ENCODE measurements around the gene FGD6. TPM values are rescaled to one million over a fixed set of nuclear protein-coding genes. Genes with fewer than 3 reads are reported as not detected.
A peak's percentile ranks its signal among the peaks of the same experiment; 100 is the strongest.

The FGD6 gene
- total RNA-seq, 1 experiment from 2014 or later = 28.3 TPM

- H3K36me3 ChIP-seq (ENCODE audit: control insufficient read depth, insufficient read depth, low read length) = no peaks in the 10 kb centered on the region; the same call in 1 of the 2 replicates
These were observed 73.6 kb downstream of the FGD6 start for GRCh38 chr12:95143621-95144205.

GRCh38 chr12:95142431-95143151, 74.7 kb downstream of the FGD6 start:
- ATAC-seq (no peak), DNase-seq (ENCODE audit: low read depth, low spot score) (no peak)
- intact Hi-C loops (cut with micrococcal nuclease; ENCODE audit: unreplicated experiment) = no loop called here
- TSS peak; percentile 31 for BruUV-seq (replicated peaks)
- no peak overlapping the region for H3K27ac ChIP-seq (ENCODE audit: low read length)
- in situ Hi-C loops (cut with HindIII; ENCODE audit: low pct_unique_long_range_greater_than_20kb, low sequenced_read_pairs) = no loop called here
- H3K27me3 ChIP-seq (ENCODE audit: control insufficient read depth, insufficient read depth, low read length) = no peaks in the 10 kb centered on the region
- no peak overlapping the region for H3K4me3 ChIP-seq (ENCODE audit: low read depth in 2 of 2, low read length in 2 of 2)
- no peaks in the 10 kb centered on the region for H3K9me3 ChIP-seq (ENCODE audit: control insufficient read depth, insufficient read depth, low read depth, low read length)
- CTCF ChIA-PET = no interaction called here
- POLR2A ChIA-PET = no interaction called here
- no peaks in the 10 kb centered on the region for H3K4me1 ChIP-seq (ENCODE audit: control insufficient read depth, insufficient read depth, low read length)
- H3K36me3 ChIP-seq (ENCODE audit: control insufficient read depth, insufficient read depth, low read length) = no peaks in the 10 kb centered on the region; the same call in 1 of the 2 replicates
- TF ChIP-seq REST (IDR thresholded peaks at IDR 0.05; ENCODE audit: insufficient read depth in 1 of 2, low read depth in 2 of 2, low read length in 1 of 2) = no peak
- TF ChIP-seq TCF7L2 (IDR thresholded peaks at IDR 0.05; ENCODE audit: low read depth, low read length) = no peak
- TF ChIP-seq CTCF (IDR thresholded peaks at IDR 0.05) = no peak
- TF ChIP-seq POLR2AphosphoS5 (IDR thresholded peaks at IDR 0.05; ENCODE audit: low read depth, low read length) = no peak

More at GRCh38 chr12:95143621-95144205, 73.6 kb downstream of the FGD6 start:
- intact Hi-C loops (cut with micrococcal nuclease; ENCODE audit: unreplicated experiment) (no loop called here), in situ Hi-C loops (cut with HindIII; ENCODE audit: low pct_unique_long_range_greater_than_20kb, low sequenced_read_pairs) (no loop called here)
- ChIA-PET CTCF (no interaction called here), POLR2A (no interaction called here)
- Histone ChIP-seq H3K4me3 (ENCODE audit: low read depth in 2 of 2, low read length in 2 of 2) (no peak overlapping the region), H3K27ac (ENCODE audit: low read length) (no peak overlapping the region), H3K27me3 (ENCODE audit: control insufficient read depth, insufficient read depth, low read length) (no peaks in the 10 kb centered on the region), H3K9me3 (ENCODE audit: control insufficient read depth, insufficient read depth, low read depth, low read length) (no peaks in the 10 kb centered on the region), H3K4me1 (ENCODE audit: control insufficient read depth, insufficient read depth, low read length) (no peaks in the 10 kb centered on the region)
- TF ChIP-seq CTCF (IDR thresholded peaks at IDR 0.05) = no peak
- no peak for TF ChIP-seq REST (IDR thresholded peaks at IDR 0.05; ENCODE audit: insufficient read depth in 1 of 2, low read depth in 2 of 2, low read length in 1 of 2)
- TF ChIP-seq TCF7L2 (IDR thresholded peaks at IDR 0.05; ENCODE audit: low read depth, low read length) = no peak
- TF ChIP-seq SIN3A (IDR thresholded peaks at IDR 0.05; ENCODE audit: borderline replicate concordance, insufficient read depth, low read depth, low read length) = no peak
- TF ChIP-seq POLR2AphosphoS5 (IDR thresholded peaks at IDR 0.05; ENCODE audit: low read depth, low read length) = no peak
- BruUV-seq (replicated peaks) = no TSS peak
- no peak for DNase-seq (ENCODE audit: low read depth, low spot score)
- no peak for ATAC-seq

Measured in Panc1 (cell line).